ENCODE measurements around the gene STX18.

Gene STX18

DNA sequence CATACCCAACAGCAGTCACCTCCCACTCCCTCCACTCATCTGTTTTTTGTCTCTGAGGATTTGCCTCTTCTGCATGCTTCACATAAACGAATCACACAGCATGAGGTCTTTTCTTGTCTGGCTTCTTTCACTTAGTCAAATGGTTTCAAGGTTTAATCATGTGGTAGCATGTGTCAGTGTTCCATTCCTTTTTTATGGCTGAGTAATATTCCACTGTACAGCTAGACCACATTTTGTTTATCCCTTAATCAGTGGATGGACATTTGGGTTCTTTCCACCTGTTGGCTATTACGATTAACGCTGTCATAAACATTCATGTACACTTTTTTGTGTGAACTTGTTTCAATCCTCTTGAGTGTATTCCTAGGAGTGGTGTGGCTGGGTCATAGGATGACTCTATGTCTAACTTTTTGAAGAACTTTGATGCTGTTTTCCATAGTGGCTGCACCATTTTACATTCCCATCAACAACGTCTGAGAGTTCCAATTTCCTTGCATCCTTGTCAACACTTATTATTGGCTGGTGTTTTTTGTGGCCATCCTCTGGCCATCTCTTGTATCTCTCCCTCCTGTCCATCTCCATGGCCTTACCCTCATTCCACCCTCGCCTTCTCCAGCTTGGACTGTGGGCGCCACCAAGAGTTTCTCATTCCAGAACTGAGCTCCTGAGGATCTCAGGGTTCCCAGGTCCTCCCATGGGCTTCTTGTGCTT is 167.3 kb downstream of the STX18 start:
- no peak for DNase-seq

All from NCI-H2029 (cell line).